WTC11 (cell line): ENCODE measurements around the gene SLC22A7.
"Not testable (repeated sequence)": the region's sequence is repeated elsewhere in the genome, so short reads cannot be mapped to it uniquely, and the experiment has no call there.

Experiments used
- ESRRA ChIP-seq: sonication (generic); formaldehyde crosslinking; IDR thresholded peaks from 2 replicates; pipeline ENCODE4 v1.8.1; 2022; ENCODE audit warnings: mild to moderate bottlenecking, missing genetic modification reagents, borderline replicate concordance
- ETV6 ChIP-seq: sonication (generic); formaldehyde crosslinking; IDR thresholded peaks from 2 replicates; pipeline ENCODE4 v1.8.1; 2022; ENCODE audit warnings: mild to moderate bottlenecking, missing genetic modification reagents
- FOXP1 ChIP-seq: sonication (generic); formaldehyde crosslinking; IDR thresholded peaks from 2 replicates; pipeline ENCODE4 v1.8.0; 2022; ENCODE audit warnings: missing genetic modification reagents, mild to moderate bottlenecking, moderate library complexity, borderline replicate concordance
- JUN ChIP-seq: sonication (generic); formaldehyde crosslinking; IDR thresholded peaks from 2 replicates; pipeline ENCODE4 v1.8.0; 2023; ENCODE audit warnings: mild to moderate bottlenecking, missing genetic modification reagents
- TP53 ChIP-seq: sonication (generic); formaldehyde crosslinking; IDR thresholded peaks from 2 replicates; pipeline ENCODE4 v1.8.1; 2023; ENCODE audit warnings: mild to moderate bottlenecking, missing genetic modification reagents
- ZNF317 ChIP-seq: sonication (generic); formaldehyde crosslinking; IDR thresholded peaks from 2 replicates; pipeline ENCODE4 v1.8.1; 2023; ENCODE audit warnings: low read depth, mild to moderate bottlenecking, moderate library complexity, missing genetic modification reagents, borderline replicate concordance
- TF ChIP-seq, protein P1 (sequence below): fragments of 200-600 bp; IDR thresholded peaks from 2 replicates; pipeline ENCODE4 v1.8.0; 2022; ENCODE audit warnings: antibody characterized with exemption
- TF ChIP-seq, protein P2 (sequence below): sonication (generic); formaldehyde crosslinking; IDR thresholded peaks from 2 replicates; pipeline ENCODE4 v1.8.1; 2022; ENCODE audit warnings: low read depth, mild to moderate bottlenecking, moderate library complexity, missing genetic modification reagents, borderline replicate concordance
- TF ChIP-seq, protein P3 (sequence below): sonication (generic); formaldehyde crosslinking; IDR thresholded peaks from 2 replicates; pipeline ENCODE4 v1.8.1; 2023; ENCODE audit warnings: mild to moderate bottlenecking, moderate library complexity, missing genetic modification reagents
- TF ChIP-seq, protein P4 (sequence below): sonication (generic); formaldehyde crosslinking; IDR thresholded peaks from 2 replicates; pipeline ENCODE4 v1.8.1; 2023; ENCODE audit warnings: mild to moderate bottlenecking, missing genetic modification reagents, moderate library complexity
- TF ChIP-seq, protein P5 (sequence below): sonication (generic); formaldehyde crosslinking; IDR thresholded peaks from 2 replicates; pipeline ENCODE4 v1.8.0; 2022; ENCODE audit warnings: mild to moderate bottlenecking, missing genetic modification reagents

DNA sequence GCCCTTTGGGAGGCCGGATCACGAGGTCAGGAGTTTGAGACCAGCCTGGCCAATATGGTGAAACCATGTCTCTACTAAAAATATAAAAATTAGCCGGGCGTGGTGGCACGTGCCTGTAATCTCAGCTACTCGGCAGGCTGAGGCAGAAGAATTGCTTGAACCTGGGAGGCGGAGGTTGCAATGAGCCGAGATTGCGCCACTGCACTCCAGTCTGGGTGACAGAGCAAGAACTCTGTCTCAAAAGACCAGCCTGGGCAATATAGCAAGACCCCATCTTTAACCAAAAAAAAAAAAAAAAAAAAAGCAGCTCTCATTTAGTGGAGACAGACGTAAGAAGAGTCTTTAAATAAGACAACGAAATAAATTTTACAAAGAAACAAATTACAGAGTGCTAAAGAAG lies 48.2 kb downstream of the SLC22A7 start:
- TF ChIP-seq, protein P1, sequence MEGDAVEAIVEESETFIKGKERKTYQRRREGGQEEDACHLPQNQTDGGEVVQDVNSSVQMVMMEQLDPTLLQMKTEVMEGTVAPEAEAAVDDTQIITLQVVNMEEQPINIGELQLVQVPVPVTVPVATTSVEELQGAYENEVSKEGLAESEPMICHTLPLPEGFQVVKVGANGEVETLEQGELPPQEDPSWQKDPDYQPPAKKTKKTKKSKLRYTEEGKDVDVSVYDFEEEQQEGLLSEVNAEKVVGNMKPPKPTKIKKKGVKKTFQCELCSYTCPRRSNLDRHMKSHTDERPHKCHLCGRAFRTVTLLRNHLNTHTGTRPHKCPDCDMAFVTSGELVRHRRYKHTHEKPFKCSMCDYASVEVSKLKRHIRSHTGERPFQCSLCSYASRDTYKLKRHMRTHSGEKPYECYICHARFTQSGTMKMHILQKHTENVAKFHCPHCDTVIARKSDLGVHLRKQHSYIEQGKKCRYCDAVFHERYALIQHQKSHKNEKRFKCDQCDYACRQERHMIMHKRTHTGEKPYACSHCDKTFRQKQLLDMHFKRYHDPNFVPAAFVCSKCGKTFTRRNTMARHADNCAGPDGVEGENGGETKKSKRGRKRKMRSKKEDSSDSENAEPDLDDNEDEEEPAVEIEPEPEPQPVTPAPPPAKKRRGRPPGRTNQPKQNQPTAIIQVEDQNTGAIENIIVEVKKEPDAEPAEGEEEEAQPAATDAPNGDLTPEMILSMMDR = not testable (repeated sequence)
- not testable (repeated sequence) for TF ChIP-seq ZNF317, ETV6, FOXP1, TP53, JUN, ESRRA (CRISPR knock-in tag)
- TF ChIP-seq, protein P2, sequence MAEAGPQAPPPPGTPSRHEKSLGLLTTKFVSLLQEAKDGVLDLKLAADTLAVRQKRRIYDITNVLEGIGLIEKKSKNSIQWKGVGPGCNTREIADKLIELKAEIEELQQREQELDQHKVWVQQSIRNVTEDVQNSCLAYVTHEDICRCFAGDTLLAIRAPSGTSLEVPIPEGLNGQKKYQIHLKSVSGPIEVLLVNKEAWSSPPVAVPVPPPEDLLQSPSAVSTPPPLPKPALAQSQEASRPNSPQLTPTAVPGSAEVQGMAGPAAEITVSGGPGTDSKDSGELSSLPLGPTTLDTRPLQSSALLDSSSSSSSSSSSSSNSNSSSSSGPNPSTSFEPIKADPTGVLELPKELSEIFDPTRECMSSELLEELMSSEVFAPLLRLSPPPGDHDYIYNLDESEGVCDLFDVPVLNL = not testable (repeated sequence)
- TF ChIP-seq, protein P3, sequence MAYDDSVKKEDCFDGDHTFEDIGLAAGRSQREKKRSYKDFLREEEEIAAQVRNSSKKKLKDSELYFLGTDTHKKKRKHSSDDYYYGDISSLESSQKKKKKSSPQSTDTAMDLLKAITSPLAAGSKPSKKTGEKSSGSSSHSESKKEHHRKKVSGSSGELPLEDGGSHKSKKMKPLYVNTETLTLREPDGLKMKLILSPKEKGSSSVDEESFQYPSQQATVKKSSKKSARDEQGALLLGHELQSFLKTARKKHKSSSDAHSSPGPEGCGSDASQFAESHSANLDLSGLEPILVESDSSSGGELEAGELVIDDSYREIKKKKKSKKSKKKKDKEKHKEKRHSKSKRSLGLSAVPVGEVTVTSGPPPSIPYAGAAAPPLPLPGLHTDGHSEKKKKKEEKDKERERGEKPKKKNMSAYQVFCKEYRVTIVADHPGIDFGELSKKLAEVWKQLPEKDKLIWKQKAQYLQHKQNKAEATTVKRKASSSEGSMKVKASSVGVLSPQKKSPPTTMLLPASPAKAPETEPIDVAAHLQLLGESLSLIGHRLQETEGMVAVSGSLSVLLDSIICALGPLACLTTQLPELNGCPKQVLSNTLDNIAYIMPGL (CRISPR knock-in tag) = not testable (repeated sequence)
- TF ChIP-seq, protein P4, sequence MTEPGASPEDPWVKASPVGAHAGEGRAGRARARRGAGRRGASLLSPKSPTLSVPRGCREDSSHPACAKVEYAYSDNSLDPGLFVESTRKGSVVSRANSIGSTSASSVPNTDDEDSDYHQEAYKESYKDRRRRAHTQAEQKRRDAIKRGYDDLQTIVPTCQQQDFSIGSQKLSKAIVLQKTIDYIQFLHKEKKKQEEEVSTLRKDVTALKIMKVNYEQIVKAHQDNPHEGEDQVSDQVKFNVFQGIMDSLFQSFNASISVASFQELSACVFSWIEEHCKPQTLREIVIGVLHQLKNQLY (CRISPR knock-in tag) = not testable (repeated sequence)
- TF ChIP-seq, protein P5, sequence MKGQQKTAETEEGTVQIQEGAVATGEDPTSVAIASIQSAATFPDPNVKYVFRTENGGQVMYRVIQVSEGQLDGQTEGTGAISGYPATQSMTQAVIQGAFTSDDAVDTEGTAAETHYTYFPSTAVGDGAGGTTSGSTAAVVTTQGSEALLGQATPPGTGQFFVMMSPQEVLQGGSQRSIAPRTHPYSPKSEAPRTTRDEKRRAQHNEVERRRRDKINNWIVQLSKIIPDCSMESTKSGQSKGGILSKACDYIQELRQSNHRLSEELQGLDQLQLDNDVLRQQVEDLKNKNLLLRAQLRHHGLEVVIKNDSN = not testable (repeated sequence)
